Measurements from ENCODE around the gene HLA-E.

- TF ChIP-seq CTCF (IDR thresholded peaks at IDR 0.05) = no peak
- no peak for TF ChIP-seq EZH2 (IDR thresholded peaks at IDR 0.05; ENCODE audit: borderline replicate concordance, insufficient read depth, low read depth, low read length, poor library complexity, severe bottlenecking)
Observed at GRCh38 chr6:30480536-30481156, 8.7 kb upstream of the HLA-E start.

All from B cell (primary cell).